ENCODE data around the gene TPRG1L.
A peak's percentile ranks its signal among the peaks of the same experiment; 100 is the strongest.

DNA sequence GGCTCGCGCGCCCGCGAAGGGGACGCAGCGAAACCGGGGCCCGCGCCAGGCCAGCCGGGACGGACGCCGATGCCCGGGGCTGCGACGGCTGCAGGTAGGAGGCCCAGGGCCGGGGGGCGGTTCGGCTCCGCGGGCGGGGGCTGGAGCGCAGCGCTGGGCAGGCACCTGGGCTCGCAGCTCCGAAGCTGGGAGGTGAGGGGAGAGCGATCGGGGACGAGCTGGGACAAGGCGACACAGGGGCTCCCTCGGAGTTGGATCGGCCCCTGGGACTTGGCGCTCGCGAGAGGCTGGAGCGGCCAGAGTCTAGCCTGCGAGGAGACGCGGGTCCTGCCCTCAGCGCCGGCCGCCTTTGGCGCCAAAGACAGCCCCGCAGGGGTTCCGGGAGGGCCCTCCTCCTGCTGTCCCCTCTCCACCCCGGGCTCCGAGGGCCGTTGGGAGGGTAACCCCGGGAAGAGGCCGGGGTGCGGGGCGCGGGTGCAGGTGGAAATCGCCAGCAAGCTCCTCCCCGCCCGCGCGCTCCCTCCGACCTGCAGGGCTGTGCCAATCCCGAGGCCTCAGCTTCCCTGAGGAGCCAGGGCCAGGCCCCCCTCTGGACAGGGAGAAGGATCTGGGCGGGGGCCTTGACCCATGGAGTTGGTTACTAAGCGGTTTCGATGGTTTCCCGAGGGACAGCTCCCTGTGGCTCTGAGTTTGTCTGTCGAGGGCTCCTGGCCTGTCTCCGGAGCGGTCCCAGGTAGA, 27.9 kb downstream of the TPRG1L start:
- TF ChIP-seq, protein P1, sequence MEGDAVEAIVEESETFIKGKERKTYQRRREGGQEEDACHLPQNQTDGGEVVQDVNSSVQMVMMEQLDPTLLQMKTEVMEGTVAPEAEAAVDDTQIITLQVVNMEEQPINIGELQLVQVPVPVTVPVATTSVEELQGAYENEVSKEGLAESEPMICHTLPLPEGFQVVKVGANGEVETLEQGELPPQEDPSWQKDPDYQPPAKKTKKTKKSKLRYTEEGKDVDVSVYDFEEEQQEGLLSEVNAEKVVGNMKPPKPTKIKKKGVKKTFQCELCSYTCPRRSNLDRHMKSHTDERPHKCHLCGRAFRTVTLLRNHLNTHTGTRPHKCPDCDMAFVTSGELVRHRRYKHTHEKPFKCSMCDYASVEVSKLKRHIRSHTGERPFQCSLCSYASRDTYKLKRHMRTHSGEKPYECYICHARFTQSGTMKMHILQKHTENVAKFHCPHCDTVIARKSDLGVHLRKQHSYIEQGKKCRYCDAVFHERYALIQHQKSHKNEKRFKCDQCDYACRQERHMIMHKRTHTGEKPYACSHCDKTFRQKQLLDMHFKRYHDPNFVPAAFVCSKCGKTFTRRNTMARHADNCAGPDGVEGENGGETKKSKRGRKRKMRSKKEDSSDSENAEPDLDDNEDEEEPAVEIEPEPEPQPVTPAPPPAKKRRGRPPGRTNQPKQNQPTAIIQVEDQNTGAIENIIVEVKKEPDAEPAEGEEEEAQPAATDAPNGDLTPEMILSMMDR (IDR thresholded peaks at IDR 0.05; ENCODE audit: insufficient read depth, low read depth, low read length), result no peak
- peak; percentile 14 for TF ChIP-seq EZH2 (IDR thresholded peaks at IDR 0.05; ENCODE audit: insufficient read depth, low read length)
